Trophoblast cell (in vitro differentiated cells and primary cell): ENCODE results near the gene SLC6A9.

Source experiments
- DNase-seq, 2 donors: peaks; one replicate each; pipeline ENCODE4 v3.0.0-alpha.2; 2016
- H2AFZ ChIP-seq: 2 replicates; pipeline ENCODE4 v1.6.1; 2013; ENCODE audit warnings: low read length, moderate library complexity, mild to moderate bottlenecking; ENCODE audit not compliant: insufficient read depth, poor library complexity
- H2AK5ac ChIP-seq: 2 replicates; pipeline ENCODE4 v1.6.1; 2013; ENCODE audit warnings: mild to moderate bottlenecking, low read length
- H2BK120ac ChIP-seq: 2 replicates; pipeline ENCODE4 v1.6.1; 2013; ENCODE audit warnings: low read length, mild to moderate bottlenecking, moderate library complexity; ENCODE audit not compliant: insufficient read depth, poor library complexity
- H2BK12ac ChIP-seq: 2 replicates; pipeline ENCODE4 v1.6.1; 2013; ENCODE audit warnings: mild to moderate bottlenecking, low read length, moderate library complexity
- H2BK5ac ChIP-seq: 2 replicates; pipeline ENCODE4 v1.6.1; 2013; ENCODE audit warnings: low read length, low read depth, moderate library complexity, mild to moderate bottlenecking; ENCODE audit not compliant: poor library complexity
- H3K14ac ChIP-seq: 2 replicates; pipeline ENCODE4 v1.6.1; 2013; ENCODE audit warnings: mild to moderate bottlenecking, low read length
- H3K18ac ChIP-seq: 2 replicates; pipeline ENCODE4 v1.6.1; 2013; ENCODE audit warnings: mild to moderate bottlenecking, low read length
- H3K23ac ChIP-seq: 2 replicates; pipeline ENCODE4 v1.6.1; 2013; ENCODE audit warnings: low read length
- H3K27ac ChIP-seq: 2 replicates; pipeline ENCODE4 v1.5.1; 2013; ENCODE audit warnings: low read depth, mild to moderate bottlenecking, inconsistent platforms, low read length, moderate library complexity
- H3K27me3 ChIP-seq: 2 replicates; pipeline ENCODE4 v1.6.1; 2013; ENCODE audit warnings: inconsistent platforms, mild to moderate bottlenecking, low read length, moderate library complexity; ENCODE audit not compliant: insufficient read depth
- H3K36me3 ChIP-seq, 2 experiments: 1 replicate in 1 of 2; 2 replicates in 1 of 2; pipeline ENCODE4 v1.6.1; 2013; ENCODE audit warnings: low read length in 2 of 2, mild to moderate bottlenecking in 2 of 2, moderate library complexity in 1 of 2; ENCODE audit not compliant: insufficient read depth in 2 of 2, control insufficient read depth in 1 of 2
- H3K4ac ChIP-seq: 2 replicates; pipeline ENCODE4 v1.6.1; 2013; ENCODE audit warnings: low read depth, mild to moderate bottlenecking, low read length, moderate library complexity
- H3K4me1 ChIP-seq, 2 experiments: 1 replicate in 1 of 2; 2 replicates in 1 of 2; pipeline ENCODE4 v1.6.1; 2013; ENCODE audit warnings: low read length in 2 of 2, mild to moderate bottlenecking in 2 of 2, moderate library complexity in 1 of 2; ENCODE audit not compliant: insufficient read depth in 2 of 2, control insufficient read depth in 1 of 2
- H3K4me2 ChIP-seq: 2 replicates; pipeline ENCODE4 v1.6.1; 2013; ENCODE audit warnings: inconsistent platforms, mild to moderate bottlenecking, low read length, moderate library complexity
- H3K4me3 ChIP-seq: 2 replicates; pipeline ENCODE4 v1.5.1; 2013; ENCODE audit warnings: mild to moderate bottlenecking, low read depth, low read length, inconsistent platforms
- H3K79me1 ChIP-seq: one replicate; pipeline ENCODE4 v1.6.1; 2013; ENCODE audit warnings: low read length
- H3K79me2 ChIP-seq: 2 replicates; pipeline ENCODE4 v1.6.1; 2013; ENCODE audit warnings: low read length, mild to moderate bottlenecking; ENCODE audit not compliant: control insufficient read depth, insufficient read depth, poor library complexity
- H3K9ac ChIP-seq: 2 replicates; pipeline ENCODE4 v1.6.1; 2013; ENCODE audit warnings: mild to moderate bottlenecking, low read length
- H3K9me3 ChIP-seq: 2 replicates; pipeline ENCODE4 v1.6.1; 2013; ENCODE audit warnings: low read depth, mild to moderate bottlenecking, control low read depth, inconsistent platforms, low read length; ENCODE audit not compliant: insufficient read depth
- H4K12ac ChIP-seq: 2 replicates; pipeline ENCODE4 v1.6.1; 2013; ENCODE audit warnings: low read depth, mild to moderate bottlenecking, low read length, moderate library complexity
- H4K8ac ChIP-seq: 2 replicates; pipeline ENCODE4 v1.6.1; 2013; ENCODE audit warnings: low read depth, mild to moderate bottlenecking, low read length, moderate library complexity
- H4K91ac ChIP-seq: one replicate; pipeline ENCODE4 v1.6.1; 2013; ENCODE audit warnings: low read depth, mild to moderate bottlenecking, low read length, moderate library complexity
- WGBS: extraction: QIAGEN DNeasy Blood & Tissue Kit; methylation state at CpG from one replicate; pipeline ENCODE4 v1.1.7; 2013; ENCODE audit warnings: missing lambda C conversion rate; ENCODE audit not compliant: insufficient read length, insufficient coverage; ENCODE audit errors: extremely low coverage; 5-methylcytosine and 5-hydroxymethylcytosine counted together

The SLC6A9 gene

GRCh38 chr1:43998000-43998378 is 33.3 kb downstream of the SLC6A9 start:
- Histone ChIP-seq H2AFZ (no peak overlapping the region), H3K79me1 (no peaks in the 10 kb centered on the region), H4K12ac (no peak overlapping the region), H3K23ac (no peak overlapping the region), H3K27ac (no peak overlapping the region), H3K36me3 (no peaks in the 10 kb centered on the region), H2BK5ac (no peak overlapping the region), H3K79me2 (no peaks in the 10 kb centered on the region), H4K91ac (no peak overlapping the region), H3K27me3 (no peaks in the 10 kb centered on the region), H4K8ac (no peak overlapping the region), H2AK5ac (no peak overlapping the region), H3K4me2 (no peak overlapping the region), H3K9me3 (no peaks in the 10 kb centered on the region), H3K4me1 (no peaks in the 10 kb centered on the region), H3K4me3 (no peak overlapping the region), H3K9ac (no peak overlapping the region), H3K4ac (no peak overlapping the region), H2BK120ac (no peak overlapping the region), H3K14ac (no peak overlapping the region), H3K18ac (no peak overlapping the region), H2BK12ac (no peak overlapping the region)
- DNase-seq: no peak
- WGBS: no CpG with 5 or more reads among the region's 11 CpGs

DNA sequence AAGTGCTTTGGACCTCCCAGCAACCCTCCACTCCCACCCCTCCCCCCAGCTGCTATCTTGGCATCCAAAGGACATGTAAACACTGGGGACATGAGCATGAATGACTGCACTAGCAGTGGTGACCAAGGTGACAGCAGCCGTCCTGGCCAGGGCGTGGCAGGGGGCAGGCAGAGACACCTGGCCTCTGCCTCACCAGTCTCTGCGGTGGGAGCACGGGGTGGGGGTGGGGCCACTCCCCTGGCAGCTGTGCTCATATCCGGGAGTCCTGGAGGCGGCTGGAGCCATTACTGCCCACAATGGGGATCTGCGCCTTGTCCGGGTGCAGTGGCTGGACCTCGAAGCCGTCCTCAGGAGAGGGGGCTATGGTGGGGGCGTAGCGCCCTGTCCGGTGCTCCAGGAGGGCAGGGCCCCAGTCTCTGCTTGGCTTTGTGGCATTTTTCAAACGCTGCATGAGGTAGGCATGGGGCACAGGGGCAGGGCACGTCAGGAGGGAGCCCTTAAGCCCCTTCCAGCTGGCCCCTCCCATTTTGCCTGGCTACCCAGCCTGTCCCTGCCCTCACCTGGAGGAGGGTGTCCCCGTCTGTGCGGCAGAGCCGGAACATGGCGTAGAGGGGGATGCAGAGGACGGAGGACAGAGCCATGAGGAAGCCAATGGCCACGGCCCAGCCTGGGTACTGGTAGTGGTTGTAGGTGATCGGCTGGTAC is 33.8 kb downstream of the SLC6A9 start:
- Histone ChIP-seq H3K9me3 (no peaks in the 10 kb centered on the region), H2BK12ac (no peak overlapping the region), H3K14ac (no peak overlapping the region), H4K12ac (no peak overlapping the region), H4K91ac (no peak overlapping the region), H3K27ac (no peak overlapping the region), H3K27me3 (no peaks in the 10 kb centered on the region), H3K4me2 (no peak overlapping the region), H4K8ac (no peak overlapping the region), H2BK120ac (no peak overlapping the region), H3K36me3 (no peaks in the 10 kb centered on the region), H3K18ac (no peak overlapping the region), H2AFZ (no peak overlapping the region), H2AK5ac (no peak overlapping the region), H3K23ac (no peak overlapping the region), H3K79me1 (no peaks in the 10 kb centered on the region), H3K9ac (no peak overlapping the region), H3K79me2 (no peaks in the 10 kb centered on the region), H2BK5ac (no peak overlapping the region), H3K4me1 (no peaks in the 10 kb centered on the region), H3K4ac (no peak overlapping the region), H3K4me3 (no peak overlapping the region)
- WGBS: no CpG with 5 or more reads among the region's 22 CpGs
- DNase-seq: no peak

- Histone ChIP-seq H3K23ac (no peak overlapping the region), H3K4me3 (no peak overlapping the region), H4K12ac (no peak overlapping the region), H3K27me3 (no peaks in the 10 kb centered on the region), H3K27ac (no peak overlapping the region), H3K36me3 (no peaks in the 10 kb centered on the region), H2BK120ac (no peak overlapping the region), H2AK5ac (no peak overlapping the region), H3K79me2 (peaks cover under 1% of the 10 kb centered on the region), H2BK5ac (no peak overlapping the region), H3K9me3 (no peaks in the 10 kb centered on the region), H4K91ac (no peak overlapping the region), H3K4me1 (peaks cover 0 to 4% of the 10 kb centered on the region in 2 experiments), H3K4me2 (no peak overlapping the region), H3K79me1 (peaks cover under 1% of the 10 kb centered on the region), H3K18ac (no peak overlapping the region), H3K14ac (no peak overlapping the region), H3K9ac (no peak overlapping the region), H4K8ac (no peak overlapping the region), H2BK12ac (no peak overlapping the region), H3K4ac (no peak overlapping the region), H2AFZ (no peak overlapping the region)
- no CpG with 5 or more reads among the region's 6 CpGs for WGBS
- DNase-seq: no peak
Observed at GRCh38 chr1:43996733-43997115, 34.5 kb downstream of the SLC6A9 start.

DNA sequence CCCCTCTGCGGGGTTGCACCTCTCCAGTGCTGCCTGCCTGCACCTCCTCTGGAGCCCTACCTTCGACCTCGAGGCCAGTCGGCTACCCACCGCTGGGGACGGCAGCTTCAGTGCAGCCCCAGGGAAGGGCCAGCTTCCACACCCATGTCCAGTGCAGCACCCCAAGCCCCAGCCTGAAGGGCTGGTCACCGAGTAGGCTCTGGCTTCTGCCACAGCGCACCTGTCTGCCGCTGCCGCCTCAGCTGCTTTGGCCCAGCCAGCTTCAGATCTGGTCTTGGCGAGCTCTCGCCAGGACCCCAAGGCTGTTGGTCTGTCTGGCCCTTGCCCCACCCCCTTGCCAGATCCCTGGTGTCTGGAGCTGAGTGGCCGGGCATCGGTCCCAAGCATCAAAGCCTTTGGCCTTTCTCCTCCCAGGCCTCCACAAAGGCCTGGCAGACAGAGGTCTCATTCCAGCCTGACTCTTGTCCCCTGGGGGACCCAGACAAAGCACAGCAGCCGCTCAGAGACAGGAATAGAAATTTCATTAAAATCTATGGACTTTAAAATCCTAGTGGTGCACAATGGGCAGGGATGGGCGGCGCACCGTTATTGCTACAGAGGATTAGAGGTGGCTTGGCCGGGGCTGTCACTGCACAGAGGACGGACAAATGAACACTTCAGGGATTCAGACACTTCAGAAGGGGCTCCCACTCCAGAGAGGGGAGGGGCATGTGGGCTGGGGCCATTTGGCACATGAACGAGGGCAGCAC is 35.1 kb downstream of the SLC6A9 start:
- H3K4ac ChIP-seq: no peak overlapping the region

More for the DNA sequence above, 35.1 kb downstream of the SLC6A9 start:
- no peak overlapping the region for H2BK120ac ChIP-seq
- H2AFZ ChIP-seq: no peak overlapping the region
- H3K9ac ChIP-seq: no peak overlapping the region
- H3K79me2 ChIP-seq: peaks cover 2% of the 10 kb centered on the region
- H4K91ac ChIP-seq: no peak overlapping the region
- H3K79me1 ChIP-seq: peaks cover 7% of the 10 kb centered on the region
- H2BK12ac ChIP-seq: no peak overlapping the region
- no peak overlapping the region for H3K23ac ChIP-seq
- H3K4me2 ChIP-seq: no peak overlapping the region
- H3K36me3 ChIP-seq: no peaks in the 10 kb centered on the region
- H4K8ac ChIP-seq: no peak overlapping the region
- H3K27ac ChIP-seq: no peak overlapping the region
- DNase-seq: no peak
- H2BK5ac ChIP-seq: no peak overlapping the region
- H2AK5ac ChIP-seq: no peak overlapping the region
- no peaks in the 10 kb centered on the region for H3K27me3 ChIP-seq
- H4K12ac ChIP-seq: no peak overlapping the region
- no peak overlapping the region for H3K4me3 ChIP-seq
- H3K4me1 ChIP-seq: peaks cover under 1 to 4% of the 10 kb centered on the region in 2 experiments
- no peak overlapping the region for H3K18ac ChIP-seq
- no CpG with 5 or more reads among the region's 21 CpGs for WGBS
- H3K14ac ChIP-seq: no peak overlapping the region
- no peaks in the 10 kb centered on the region for H3K9me3 ChIP-seq
